Measurements from ENCODE around the gene USP49. TPM values are rescaled to one million over a fixed set of nuclear protein-coding genes. Genes with fewer than 3 reads are reported as not detected.

USP49 gene
- total and polyA plus RNA-seq, 7 experiments from 2014 or later: 0.44 to 6.0 (median 2.4) TPM

DNA sequence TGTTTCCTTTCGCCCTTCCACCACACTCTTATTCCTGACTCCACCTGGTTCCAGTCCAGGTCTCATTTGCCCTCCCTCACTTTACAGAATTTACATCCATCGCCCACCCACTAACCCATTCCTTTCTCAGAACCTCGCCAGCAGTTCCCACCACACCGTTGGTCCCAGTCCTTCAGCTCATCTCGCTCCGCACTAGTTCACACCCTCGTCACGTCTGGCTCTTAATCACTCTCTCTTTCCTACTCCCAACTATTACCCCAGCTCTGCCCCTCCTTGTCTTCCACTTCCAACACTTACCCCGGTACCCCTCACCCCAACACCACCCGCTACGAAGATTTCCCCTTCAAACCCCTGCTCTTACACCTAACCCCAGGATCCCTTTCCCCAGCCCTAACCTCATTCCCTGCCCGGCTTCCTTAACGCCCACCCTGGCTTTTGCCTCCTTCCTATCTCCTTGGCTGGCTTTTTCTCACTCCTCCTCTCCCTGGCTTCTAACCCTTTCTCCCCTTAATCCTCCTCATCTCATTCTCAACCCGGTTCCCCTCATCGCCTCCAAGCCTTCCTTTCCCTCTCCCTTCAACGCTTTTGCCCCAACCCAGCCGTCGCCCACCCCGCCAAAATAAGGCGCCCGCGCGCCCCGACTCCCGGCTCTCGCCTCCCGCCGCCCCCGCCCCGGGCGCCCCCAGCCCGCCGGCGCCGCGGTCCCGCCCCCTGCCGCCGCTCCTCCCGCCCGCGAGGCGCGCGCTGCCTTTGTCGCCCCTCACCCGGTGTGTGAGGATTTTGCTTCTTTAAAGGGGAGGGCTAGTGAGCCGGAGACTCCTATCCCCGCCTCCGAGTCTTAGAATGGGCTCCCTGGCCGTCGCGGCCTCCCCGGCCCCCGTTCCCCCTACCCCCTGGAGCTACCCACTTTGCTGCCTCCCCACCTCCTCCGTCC, 542 bp downstream of the USP49 start:
- POLR2A ChIA-PET: interaction anchor here (0.5 to 1.9 kb wide), 7 partner anchors 8 to 226 kb away, joined by 3 to 5 read pairs (median 3); partner anchors contain the start of gene TAF8
- Histone ChIP-seq H3K4me1 (ENCODE audit: control insufficient read depth in 2 of 2, insufficient read depth in 2 of 2, low read length in 2 of 2) (peaks cover 14 to 26% of the 10 kb centered on the region in 2 donors), H3K4me3 (ENCODE audit: low read length) (peak overlapping the region; percentile 69), H3K27me3 (ENCODE audit: control insufficient read depth in 2 of 2, insufficient read depth in 2 of 2, low read length in 2 of 2) (no peaks in the 10 kb centered on the region), H3K36me3 (ENCODE audit: control insufficient read depth in 2 of 3, insufficient read depth in 3 of 3, low read length in 3 of 3) (no peaks in the 10 kb centered on the region), H3K27ac (ENCODE audit: low read depth, low read length) (peak overlapping the region; percentile 76), H3K9me3 (ENCODE audit: control insufficient read depth in 2 of 3, low read length in 3 of 3) (no peaks in the 10 kb centered on the region)
- no peaks in the 10 kb centered on the region for H3K9me3 Mint-ChIP-seq
- ATAC-seq (peak; percentile 61), DNase-seq (peak in 1 of 9 donors; percentile 64)
- peak overlapping the region in 1 of 10 donors; percentile 94 for H3K4me3 Mint-ChIP-seq
- CTCF ChIA-PET: interaction anchor here (1.1 to 1.4 kb wide), 2 partner anchors 150 to 210 kb away, joined by 3 read pairs; no protein-coding TSS in a partner anchor
- peaks cover 5 to 17% (median 11%) of the 10 kb centered on the region in 7 donors for H3K4me1 Mint-ChIP-seq
- intact Hi-C loops (cut with micrococcal nuclease): loop anchor here (1.0 to 5.0 kb wide), 16 partner anchors 8 to 1278 kb away; partner anchors contain the start of genes BYSL (in 2 of the 2), CCND3 (in 2 of the 2), MED20 (in 2 of the 2) and TAF8 (in 2 of the 2)
- peak overlapping the region in 6 of 9 donors; percentile 14 to 93 (median 84) for H3K27ac Mint-ChIP-seq
- H3K27me3 Mint-ChIP-seq: peaks cover 0 to 7% (median 0%) of the 10 kb centered on the region in 5 donors
- peaks cover 0 to 2% (median 0%) of the 10 kb centered on the region in 5 donors for H3K36me3 Mint-ChIP-seq

DNA sequence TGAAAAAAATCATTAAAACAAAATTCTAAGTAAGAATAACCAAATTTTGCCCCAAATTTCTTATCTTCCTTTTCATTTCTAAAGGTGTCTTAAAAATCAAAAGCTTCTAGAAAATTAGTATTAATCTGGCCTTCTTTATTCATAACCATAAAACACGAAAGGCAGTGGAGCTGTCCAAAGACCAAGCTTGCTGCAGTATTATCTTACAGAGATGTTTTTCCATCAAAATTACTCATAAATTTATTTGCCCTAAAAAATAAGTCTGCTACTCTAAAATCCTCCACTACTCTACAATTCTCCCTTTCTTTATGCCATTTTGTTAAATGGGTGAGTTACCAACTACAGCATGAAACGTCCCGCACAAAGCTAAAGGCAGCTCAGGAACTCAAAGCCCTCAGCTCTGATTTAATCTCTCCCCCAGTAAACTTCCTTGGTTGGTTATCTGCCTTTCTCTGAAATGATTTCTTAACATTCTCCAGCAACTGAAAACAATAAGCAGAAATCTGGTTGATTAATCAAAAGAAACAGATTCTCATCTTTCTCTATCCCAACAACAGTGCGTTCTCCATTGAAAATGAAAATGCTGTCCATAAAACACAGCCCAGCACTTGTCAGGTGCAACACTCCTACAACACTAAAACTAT, 2.1 kb downstream of the USP49 start:
- H3K27me3 ChIP-seq (ENCODE audit: control insufficient read depth in 2 of 2, insufficient read depth in 2 of 2, low read length in 2 of 2): no peaks in the 10 kb centered on the region
- DNase-seq (no peak), ATAC-seq (no peak)
- no peak overlapping the region for H3K27ac ChIP-seq (ENCODE audit: low read depth, low read length)
- H3K36me3 ChIP-seq (ENCODE audit: control insufficient read depth in 2 of 3, insufficient read depth in 3 of 3, low read length in 3 of 3): no peaks in the 10 kb centered on the region
- no peak overlapping the region for H3K4me3 ChIP-seq (ENCODE audit: low read length)
- no peaks in the 10 kb centered on the region for H3K9me3 ChIP-seq (ENCODE audit: control insufficient read depth in 2 of 3, low read length in 3 of 3)
- ChIA-PET POLR2A (interaction anchor here (0.6 to 1.3 kb wide), 4 partner anchors 49 to 178 kb away, joined by 3 to 4 read pairs (median 3); partner anchors contain the start of gene TOMM6), CTCF (interaction anchor here (0.7 to 1.1 kb wide), 2 partner anchors 106 to 152 kb away, joined by 3 read pairs; partner anchors contain the start of gene TOMM6)
- intact Hi-C loops (cut with micrococcal nuclease): no loop called here
- no peak overlapping the region for H3K27ac Mint-ChIP-seq
- peaks cover 5 to 17% (median 11%) of the 10 kb centered on the region in 7 donors for H3K4me1 Mint-ChIP-seq
- peaks cover 14 to 26% of the 10 kb centered on the region in 2 donors for H3K4me1 ChIP-seq (ENCODE audit: control insufficient read depth in 2 of 2, insufficient read depth in 2 of 2, low read length in 2 of 2)
- H3K27me3 Mint-ChIP-seq: peaks cover 0 to 7% (median 0%) of the 10 kb centered on the region in 5 donors
- H3K4me3 Mint-ChIP-seq: no peak overlapping the region
- no peaks in the 10 kb centered on the region for H3K9me3 Mint-ChIP-seq
- peaks cover 0 to 2% (median 0%) of the 10 kb centered on the region in 5 donors for H3K36me3 Mint-ChIP-seq

DNA sequence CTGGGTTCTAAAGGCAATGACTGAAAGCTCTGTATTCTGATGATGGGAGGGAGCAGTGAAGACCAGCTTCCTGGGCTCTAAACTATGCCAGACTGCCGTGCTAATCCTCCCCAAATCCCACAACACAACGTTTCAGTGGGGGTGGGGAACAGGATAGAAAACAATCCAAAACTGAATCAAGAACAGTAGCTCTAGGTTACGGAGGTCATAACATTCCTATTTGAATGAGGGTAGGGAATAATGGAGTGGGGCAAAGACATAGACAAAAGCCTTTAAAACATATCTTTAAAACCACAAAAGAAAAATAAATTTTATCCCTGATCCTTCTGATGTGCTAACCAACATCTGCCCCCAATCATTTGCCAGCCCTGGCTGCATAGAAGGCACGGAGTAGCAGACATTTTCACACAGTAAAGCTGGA, 7.8 kb downstream of the USP49 start:
- H3K27me3 Mint-ChIP-seq: peaks cover 0 to 5% (median 0%) of the 10 kb centered on the region in 5 donors
- Histone ChIP-seq H3K27me3 (ENCODE audit: control insufficient read depth in 2 of 2, insufficient read depth in 2 of 2, low read length in 2 of 2) (no peaks in the 10 kb centered on the region), H3K4me1 (ENCODE audit: control insufficient read depth in 2 of 2, insufficient read depth in 2 of 2, low read length in 2 of 2) (no peaks in the 10 kb centered on the region), H3K4me3 (ENCODE audit: low read length) (no peak overlapping the region), H3K9me3 (ENCODE audit: control insufficient read depth in 2 of 3, low read length in 3 of 3) (no peaks in the 10 kb centered on the region), H3K36me3 (ENCODE audit: control insufficient read depth in 2 of 3, insufficient read depth in 3 of 3, low read length in 3 of 3) (no peaks in the 10 kb centered on the region), H3K27ac (ENCODE audit: low read depth, low read length) (no peak overlapping the region)
- H3K9me3 Mint-ChIP-seq: no peaks in the 10 kb centered on the region
- peaks cover 0 to 4% (median 0%) of the 10 kb centered on the region in 7 donors for H3K4me1 Mint-ChIP-seq
- DNase-seq (no peak), ATAC-seq (no peak)
- H3K36me3 Mint-ChIP-seq: no peaks in the 10 kb centered on the region
- H3K4me3 Mint-ChIP-seq: no peak overlapping the region
- ChIA-PET POLR2A (interaction anchor here (0.5 to 1.7 kb wide), 3 partner anchors 8 to 12 kb away, joined by 3 to 5 read pairs (median 4); partner anchors contain the start of gene USP49), CTCF (interaction anchor here (0.8 kb wide), 1 partner anchor 50 kb away, joined by 5 read pairs; no protein-coding TSS in a partner anchor)
- intact Hi-C loops (cut with micrococcal nuclease): no loop called here
- H3K27ac Mint-ChIP-seq: no peak overlapping the region

- Mint-ChIP-seq H3K9me3 (no peaks in the 10 kb centered on the region), H3K4me1 (peaks cover 0 to 4% (median 0%) of the 10 kb centered on the region in 7 donors), H3K4me3 (no peak overlapping the region), H3K36me3 (no peaks in the 10 kb centered on the region), H3K27ac (no peak overlapping the region), H3K27me3 (no peaks in the 10 kb centered on the region)
- DNase-seq (no peak), ATAC-seq (no peak)
- Histone ChIP-seq H3K27me3 (ENCODE audit: control insufficient read depth in 2 of 2, insufficient read depth in 2 of 2, low read length in 2 of 2) (no peaks in the 10 kb centered on the region), H3K36me3 (ENCODE audit: control insufficient read depth in 2 of 3, insufficient read depth in 3 of 3, low read length in 3 of 3) (no peaks in the 10 kb centered on the region), H3K27ac (ENCODE audit: low read depth, low read length) (no peak overlapping the region), H3K4me1 (ENCODE audit: control insufficient read depth in 2 of 2, insufficient read depth in 2 of 2, low read length in 2 of 2) (no peaks in the 10 kb centered on the region), H3K4me3 (ENCODE audit: low read length) (no peak overlapping the region), H3K9me3 (ENCODE audit: control insufficient read depth in 2 of 3, low read length in 3 of 3) (no peaks in the 10 kb centered on the region)
- intact Hi-C loops (cut with micrococcal nuclease): no loop called here
- CTCF ChIA-PET: no interaction called here
- POLR2A ChIA-PET: interaction anchor here (0.6 to 1.7 kb wide), 2 partner anchors 10 kb away, joined by 4 to 5 read pairs; partner anchors contain the start of gene USP49
Observed at GRCh38 chr6:41885930-41886329, 9.2 kb downstream of the USP49 start.

GRCh38 chr6:41884957-41885356, 10.2 kb downstream of the USP49 start:
- H3K27me3 ChIP-seq (ENCODE audit: control insufficient read depth in 2 of 2, insufficient read depth in 2 of 2, low read length in 2 of 2): no peaks in the 10 kb centered on the region
- Mint-ChIP-seq H3K4me1 (peaks cover 0 to 4% (median 0%) of the 10 kb centered on the region in 7 donors), H3K27me3 (no peaks in the 10 kb centered on the region), H3K27ac (no peak overlapping the region), H3K9me3 (no peaks in the 10 kb centered on the region), H3K36me3 (no peaks in the 10 kb centered on the region), H3K4me3 (no peak overlapping the region)
- no peaks in the 10 kb centered on the region for H3K4me1 ChIP-seq (ENCODE audit: control insufficient read depth in 2 of 2, insufficient read depth in 2 of 2, low read length in 2 of 2)
- CTCF ChIA-PET: no interaction called here
- H3K36me3 ChIP-seq (ENCODE audit: control insufficient read depth in 2 of 3, insufficient read depth in 3 of 3, low read length in 3 of 3): no peaks in the 10 kb centered on the region
- no peak overlapping the region for H3K27ac ChIP-seq (ENCODE audit: low read depth, low read length)
- H3K9me3 ChIP-seq (ENCODE audit: control insufficient read depth in 2 of 3, low read length in 3 of 3): no peaks in the 10 kb centered on the region
- no peak overlapping the region for H3K4me3 ChIP-seq (ENCODE audit: low read length)
- POLR2A ChIA-PET: no interaction called here
- intact Hi-C loops (cut with micrococcal nuclease): no loop called here
- DNase-seq: no peak
- no peak for ATAC-seq

- Mint-ChIP-seq H3K9me3 (no peaks in the 10 kb centered on the region), H3K27me3 (no peaks in the 10 kb centered on the region), H3K27ac (no peak overlapping the region), H3K36me3 (no peaks in the 10 kb centered on the region), H3K4me3 (no peak overlapping the region), H3K4me1 (peaks cover 0 to 2% (median 0%) of the 10 kb centered on the region in 7 donors)
- Histone ChIP-seq H3K4me3 (ENCODE audit: low read length) (no peak overlapping the region), H3K4me1 (ENCODE audit: control insufficient read depth in 2 of 2, insufficient read depth in 2 of 2, low read length in 2 of 2) (no peaks in the 10 kb centered on the region), H3K9me3 (ENCODE audit: control insufficient read depth in 2 of 3, low read length in 3 of 3) (no peaks in the 10 kb centered on the region), H3K27me3 (ENCODE audit: control insufficient read depth in 2 of 2, insufficient read depth in 2 of 2, low read length in 2 of 2) (no peaks in the 10 kb centered on the region), H3K36me3 (ENCODE audit: control insufficient read depth in 2 of 3, insufficient read depth in 3 of 3, low read length in 3 of 3) (no peaks in the 10 kb centered on the region), H3K27ac (ENCODE audit: low read depth, low read length) (no peak overlapping the region)
- POLR2A ChIA-PET: no interaction called here
- no peak for ATAC-seq
- intact Hi-C loops (cut with micrococcal nuclease): no loop called here
- CTCF ChIA-PET: no interaction called here
- no peak for DNase-seq
Observed at GRCh38 chr6:41881506-41881905, 13.7 kb downstream of the USP49 start.

Data from naive thymus-derived CD4-positive, alpha-beta T cell (primary cell).